HG03108 (cell line): ENCODE results near the gene CACNA1F.
A peak's percentile ranks its signal among the peaks of the same experiment; 100 is the strongest.

Source experiments
- ATAC-seq: cut with Tn5 transposase; IDR thresholded peaks from one replicate; pipeline ENCODE4 v1.9.1; 2021; ENCODE audit warnings: moderate library complexity; ENCODE audit not compliant: unreplicated experiment

The CACNA1F gene

DNA sequence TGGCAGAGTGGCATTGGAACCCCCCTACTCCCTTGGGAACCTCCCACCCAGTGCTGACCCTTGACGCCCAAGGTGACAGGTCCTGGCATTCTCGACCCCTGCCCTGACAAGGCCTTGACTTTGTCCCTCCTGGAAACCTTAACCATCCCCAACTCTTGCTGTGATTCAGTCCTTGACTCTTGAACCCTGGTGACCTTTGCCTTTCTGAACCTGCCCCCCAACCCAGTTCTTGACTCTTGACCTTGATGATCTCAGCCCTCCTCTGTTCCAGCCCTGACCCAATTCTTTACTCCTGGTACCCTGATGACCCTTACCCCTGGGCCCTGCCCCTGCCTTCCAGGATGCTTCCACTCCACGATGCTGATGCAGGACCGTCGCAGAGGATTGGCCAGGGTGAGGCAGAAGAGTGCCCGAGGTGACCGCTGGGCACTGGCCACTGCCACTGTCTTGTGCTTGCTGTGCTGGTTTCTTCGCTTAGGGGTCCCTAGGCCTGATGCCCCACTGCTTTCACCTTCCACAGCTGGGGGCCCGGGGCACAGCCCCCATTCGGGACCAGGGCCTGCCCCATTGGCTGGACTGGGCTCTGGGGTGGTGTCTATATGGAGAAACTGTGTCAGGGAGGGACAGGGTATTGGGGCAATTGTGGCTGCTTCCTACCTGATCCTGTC is 1.7 kb downstream of the CACNA1F start:
- no peak for ATAC-seq

DNA sequence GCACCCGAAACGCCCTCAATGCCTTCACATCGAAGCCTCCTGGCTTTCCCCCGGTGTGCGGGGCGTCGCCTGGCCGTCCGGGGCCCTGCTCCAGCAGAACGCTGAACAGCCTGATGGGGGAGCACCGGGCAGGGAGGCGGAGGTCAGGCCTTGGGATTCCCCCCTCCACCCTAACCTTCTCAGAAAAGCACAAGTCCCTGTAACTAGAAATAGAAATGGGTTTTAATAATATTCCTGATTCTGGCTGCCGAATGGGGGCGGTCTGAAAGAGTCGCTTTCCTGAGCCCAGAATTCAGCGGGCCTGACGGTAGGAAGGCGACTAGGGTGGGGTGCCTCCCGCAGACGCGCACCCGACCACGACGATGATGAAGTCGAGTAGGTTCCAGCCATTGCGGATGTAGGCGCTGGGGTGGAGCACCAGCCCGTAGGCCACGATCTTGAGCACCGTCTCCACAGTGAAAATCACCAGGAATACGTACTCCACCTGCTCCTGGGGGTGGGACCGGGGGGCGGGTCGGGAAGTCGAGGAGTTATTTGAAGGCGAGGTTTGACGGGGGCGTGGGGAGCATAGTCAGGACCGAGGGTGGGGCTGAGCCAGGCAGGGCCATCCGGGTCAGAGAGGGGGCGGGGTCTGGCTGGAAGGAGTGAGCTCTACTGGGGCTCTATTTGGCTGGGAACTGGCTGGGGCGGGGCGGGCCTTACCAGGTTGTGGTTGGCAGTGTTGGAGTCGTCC is 2.5 kb downstream of the CACNA1F start:
- peak; percentile 48 for ATAC-seq

DNA sequence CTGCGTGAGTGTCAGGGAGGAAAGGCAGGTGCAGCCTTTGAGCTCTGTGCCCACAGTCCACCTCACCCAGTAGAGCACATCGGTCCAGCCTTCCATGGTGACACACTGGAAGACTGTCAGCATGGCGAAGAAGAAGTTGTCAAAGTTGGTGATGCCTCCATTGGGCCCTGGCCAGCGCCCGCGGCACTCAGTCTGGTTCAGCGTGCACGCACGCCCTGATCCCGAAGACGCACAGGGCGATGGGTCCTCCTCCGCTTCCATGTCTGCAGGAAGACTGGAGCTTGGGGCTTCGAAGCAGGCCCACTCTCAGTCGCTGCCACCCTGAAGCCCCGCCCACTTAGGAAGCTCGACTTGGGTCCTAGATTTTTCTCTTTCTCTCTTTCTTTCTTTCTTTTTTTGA is 5.0 kb downstream of the CACNA1F start:
- no peak for ATAC-seq

DNA sequence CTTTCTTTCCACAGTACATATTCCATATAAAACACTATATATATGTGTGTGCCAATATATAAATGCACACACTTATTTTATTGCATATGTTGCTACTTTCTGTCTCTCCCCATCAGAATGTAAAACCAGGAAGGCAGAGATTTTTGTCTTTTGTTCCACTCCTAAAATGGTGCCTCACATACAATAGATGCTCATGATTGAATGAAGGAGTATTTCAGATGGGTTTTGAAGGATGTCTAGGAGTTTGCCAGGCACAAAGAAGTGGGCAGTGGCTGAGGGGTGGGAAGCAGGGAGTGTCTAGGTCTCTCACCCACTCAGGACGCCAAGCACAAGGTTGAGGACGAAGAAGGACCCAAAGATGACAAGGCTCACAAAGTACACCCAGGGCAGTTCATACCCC is 5.4 kb downstream of the CACNA1F start:
- ATAC-seq: no peak

DNA sequence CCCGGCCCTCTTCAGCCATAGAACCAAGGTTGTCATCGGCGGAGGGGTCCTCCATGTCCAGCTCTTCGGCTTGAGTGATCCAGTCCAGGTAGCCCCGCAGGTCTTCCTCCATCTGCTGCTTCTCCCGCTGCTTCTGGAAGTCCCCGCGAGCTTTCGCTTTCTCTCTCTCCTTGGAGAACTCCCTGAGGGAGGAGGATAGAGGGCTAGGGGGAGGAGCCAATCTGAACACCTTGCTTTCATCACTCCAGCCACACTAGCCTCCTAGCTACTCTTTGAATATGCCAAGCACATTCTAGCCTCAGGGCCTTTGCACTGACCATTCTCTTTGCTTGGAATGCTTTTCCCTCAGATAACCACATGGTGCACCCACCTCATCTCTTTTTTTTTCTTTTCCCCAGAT is 6.2 kb downstream of the CACNA1F start:
- no peak for ATAC-seq

DNA sequence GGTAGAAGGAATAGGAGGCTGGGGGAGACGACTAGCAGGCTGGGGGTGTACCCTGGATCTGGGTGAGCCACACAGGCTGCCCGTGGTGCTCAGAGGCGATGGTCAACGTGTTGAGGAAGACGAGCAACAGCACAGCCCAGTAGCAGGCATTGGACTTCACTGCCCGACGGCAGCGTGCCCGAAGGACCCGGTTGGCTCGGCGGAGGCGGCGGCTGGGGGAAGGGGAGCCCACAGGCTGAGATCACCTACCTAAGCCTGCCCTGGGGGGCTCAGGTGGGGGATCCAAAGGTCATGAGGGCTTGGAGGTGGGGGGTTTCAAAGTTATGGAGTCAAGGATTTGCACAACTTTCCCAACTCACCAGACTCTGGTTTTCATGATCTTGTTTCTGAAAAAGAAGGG is 7.3 kb downstream of the CACNA1F start:
- ATAC-seq: no peak

DNA sequence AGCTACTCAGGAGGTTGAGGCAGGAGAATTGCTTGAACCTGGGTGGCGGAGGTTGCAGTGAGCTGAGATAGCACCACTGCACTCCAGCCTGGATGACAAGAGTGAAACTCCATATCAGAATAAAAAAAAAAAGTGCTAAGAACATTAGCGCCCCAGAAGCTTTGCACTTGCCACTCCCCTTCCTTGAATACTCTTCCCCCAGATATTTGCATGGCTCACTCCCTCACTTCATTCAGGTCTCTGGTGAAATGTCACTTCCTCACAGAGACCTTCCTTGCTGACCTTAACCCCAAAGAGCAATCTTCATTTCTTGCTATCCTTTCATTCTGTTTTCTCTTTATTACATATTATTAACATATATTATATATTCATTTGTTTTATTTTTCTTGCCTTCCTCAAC is 11.3 kb downstream of the CACNA1F start:
- no peak for ATAC-seq

DNA sequence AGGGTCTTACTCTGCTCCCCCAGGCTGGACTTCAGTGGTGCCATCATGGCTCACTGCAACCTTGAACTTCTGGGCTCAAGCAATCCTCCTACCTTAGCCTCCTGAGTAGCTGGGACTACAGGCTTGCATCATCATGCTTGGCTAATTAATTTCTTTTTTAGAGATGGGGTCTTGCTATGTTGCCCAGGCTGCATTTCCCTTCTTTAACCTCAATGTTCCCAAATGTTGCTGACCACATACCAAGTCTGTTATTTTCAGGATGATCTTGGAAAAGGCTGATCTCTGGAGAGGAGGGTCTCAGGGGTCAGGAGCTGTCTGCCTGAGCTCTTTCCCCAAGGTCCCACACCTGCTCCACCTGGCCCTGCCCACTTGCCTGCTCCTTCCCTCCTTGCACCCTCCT is 13.0 kb downstream of the CACNA1F start:
- ATAC-seq: no peak

DNA sequence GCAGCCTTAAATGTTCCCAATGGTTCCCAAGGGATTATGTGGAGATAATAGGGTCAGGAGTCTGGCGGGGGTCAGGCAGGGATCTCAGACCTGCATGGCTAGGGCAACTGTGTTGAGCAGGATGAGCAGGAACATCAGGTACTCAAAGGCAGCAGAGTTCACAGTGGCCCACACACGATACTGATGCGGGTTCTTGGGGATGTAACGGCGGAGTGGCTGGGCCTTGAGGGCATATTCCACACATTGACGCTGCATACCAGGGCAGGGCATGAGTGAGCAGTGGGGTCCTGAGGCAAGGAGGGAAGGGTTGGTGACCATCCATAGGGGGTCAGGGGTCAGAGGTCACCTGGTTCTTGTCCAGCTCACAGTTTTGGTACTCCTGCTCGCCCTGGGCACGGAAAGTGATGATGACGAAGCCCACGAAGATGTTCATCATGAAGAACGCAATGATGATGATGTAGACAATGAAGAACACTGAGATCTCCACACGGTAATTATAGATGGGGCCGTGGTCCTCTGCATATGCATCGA is 18.1 kb downstream of the CACNA1F start:
- ATAC-seq: no peak

DNA sequence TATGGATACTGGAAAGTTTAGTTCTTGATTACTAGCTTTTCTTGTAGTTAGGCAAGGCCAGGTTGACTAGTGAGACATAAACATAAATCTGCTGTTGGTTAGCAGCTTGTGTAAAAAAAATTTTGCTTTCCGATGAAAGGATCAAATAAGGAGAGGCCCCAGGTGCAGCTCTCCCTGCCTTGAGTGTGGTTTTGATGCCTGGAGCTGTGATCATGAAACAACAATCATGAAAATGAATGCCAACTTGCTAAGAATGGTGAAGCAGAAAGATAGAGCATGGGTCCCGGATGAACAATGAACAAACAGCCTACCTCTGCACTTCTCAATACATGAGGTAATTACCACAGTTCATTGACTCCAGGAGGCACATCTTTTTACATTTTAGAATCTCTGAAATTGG is 18.7 kb downstream of the CACNA1F start:
- ATAC-seq: no peak

DNA sequence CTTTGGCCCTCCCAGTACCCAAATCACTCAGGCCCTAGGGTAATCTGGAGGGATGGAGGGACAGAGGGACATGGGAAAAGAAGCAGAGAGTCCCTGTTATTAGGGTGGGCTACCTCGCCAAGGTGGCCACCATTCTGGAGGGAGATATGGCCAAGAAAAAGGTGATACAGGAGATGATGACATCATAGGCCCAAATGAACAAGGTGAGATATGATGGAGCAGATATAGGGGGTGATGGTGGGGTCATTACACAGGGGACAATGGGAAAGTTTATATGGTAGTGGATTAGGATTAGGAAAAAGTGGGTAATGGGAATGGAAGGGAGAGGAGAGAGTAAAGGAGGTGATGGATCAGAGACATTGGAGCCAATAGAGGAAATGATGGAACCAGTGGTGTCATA is 20.3 kb downstream of the CACNA1F start:
- ATAC-seq: no peak

DNA sequence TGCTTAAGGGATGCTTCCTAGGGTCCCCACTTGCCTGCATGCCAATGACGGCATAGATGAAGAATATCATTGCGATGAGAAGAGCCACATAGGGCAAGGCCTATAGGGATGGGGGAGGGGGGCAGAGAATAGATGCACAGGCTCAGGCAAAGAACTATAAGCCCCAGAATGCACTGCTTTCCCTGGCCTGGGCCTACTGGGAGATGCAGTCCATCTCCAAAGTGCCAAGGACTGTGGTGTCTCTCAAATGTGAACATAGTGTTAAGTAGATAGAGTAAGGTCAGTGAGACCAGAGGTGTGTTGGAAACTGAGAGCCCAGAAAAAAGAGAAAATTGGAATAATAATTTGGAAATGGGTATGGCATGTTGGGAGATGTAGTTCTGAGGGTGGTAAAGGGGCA is 20.9 kb downstream of the CACNA1F start:
- ATAC-seq: no peak

DNA sequence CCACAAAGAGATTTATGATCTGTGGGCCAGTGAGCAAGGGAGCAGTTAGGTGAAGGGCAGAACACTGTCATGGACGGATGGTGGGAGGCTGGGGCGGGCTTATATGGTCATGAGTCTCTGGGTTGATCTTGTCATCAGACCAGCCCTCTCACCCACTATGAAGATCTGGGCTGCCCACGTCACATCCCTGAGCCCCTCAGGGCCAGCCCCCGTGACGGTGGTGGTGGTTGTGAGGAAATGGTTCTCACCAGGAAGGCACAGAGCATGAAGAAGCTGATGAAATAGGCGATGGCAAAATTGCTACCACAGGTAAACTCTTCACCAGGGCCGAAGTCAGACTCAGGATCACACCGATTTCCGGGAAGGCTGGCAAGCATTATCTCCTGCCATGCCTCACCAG is 22.1 kb downstream of the CACNA1F start:
- ATAC-seq: no peak

DNA sequence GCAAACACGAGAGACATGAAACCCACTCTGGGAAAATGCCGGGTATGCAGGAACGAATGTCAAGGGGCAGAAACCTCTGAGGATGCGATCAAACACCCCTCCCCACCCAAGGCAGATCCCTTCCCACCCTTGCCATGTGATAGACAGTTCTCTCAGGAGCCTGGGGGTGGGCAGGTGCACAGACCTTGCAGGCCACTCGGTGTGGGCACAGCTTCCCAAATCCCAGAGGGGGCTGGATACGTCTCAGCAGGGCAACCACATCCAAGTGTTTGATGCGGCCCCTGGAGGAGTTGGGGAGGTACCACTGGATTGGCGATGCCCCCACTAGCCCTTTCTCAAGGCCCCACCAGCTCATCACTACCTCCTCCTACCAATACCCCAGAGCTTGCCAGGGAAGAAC is 22.7 kb downstream of the CACNA1F start:
- no peak for ATAC-seq

DNA sequence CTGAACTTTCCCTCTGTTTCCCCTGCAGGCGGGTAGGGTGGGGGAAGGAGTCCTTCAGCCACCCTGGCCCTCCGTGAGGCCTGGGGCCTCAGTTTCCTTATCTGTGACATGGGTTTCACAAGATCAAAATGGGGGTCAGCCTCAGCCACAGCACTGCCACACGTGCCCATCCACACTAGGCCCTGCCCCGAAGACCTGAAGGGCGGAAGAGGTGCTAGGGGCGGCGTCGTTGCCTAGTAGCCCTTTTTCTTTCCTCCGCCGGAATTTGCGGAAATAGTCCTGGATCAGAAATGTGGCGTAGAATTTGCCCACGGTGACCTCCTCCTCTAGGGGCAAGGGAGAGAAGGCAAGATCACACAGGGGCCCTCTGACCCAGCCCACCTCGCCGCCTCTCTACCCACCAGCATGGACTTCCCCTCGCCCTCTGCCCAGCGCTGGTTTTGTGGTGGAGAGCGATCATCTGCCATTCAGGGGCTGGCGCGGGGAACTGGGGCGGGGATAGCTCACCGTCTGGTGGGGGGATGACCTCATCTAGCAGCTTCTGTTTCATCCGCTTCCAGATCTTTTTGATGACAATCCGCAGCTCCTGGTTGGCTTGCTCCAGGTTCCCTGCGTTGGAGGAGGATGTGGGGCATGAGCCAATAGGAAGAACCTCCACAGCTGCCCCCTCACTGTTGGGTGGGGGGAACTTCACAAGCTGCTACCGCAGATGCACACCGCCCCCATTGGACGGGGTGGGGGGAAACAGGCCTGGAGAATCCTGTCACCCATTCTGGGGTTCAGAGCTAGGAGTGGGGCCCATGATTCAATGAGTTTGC is 23.5 kb downstream of the CACNA1F start:
- ATAC-seq: no peak

DNA sequence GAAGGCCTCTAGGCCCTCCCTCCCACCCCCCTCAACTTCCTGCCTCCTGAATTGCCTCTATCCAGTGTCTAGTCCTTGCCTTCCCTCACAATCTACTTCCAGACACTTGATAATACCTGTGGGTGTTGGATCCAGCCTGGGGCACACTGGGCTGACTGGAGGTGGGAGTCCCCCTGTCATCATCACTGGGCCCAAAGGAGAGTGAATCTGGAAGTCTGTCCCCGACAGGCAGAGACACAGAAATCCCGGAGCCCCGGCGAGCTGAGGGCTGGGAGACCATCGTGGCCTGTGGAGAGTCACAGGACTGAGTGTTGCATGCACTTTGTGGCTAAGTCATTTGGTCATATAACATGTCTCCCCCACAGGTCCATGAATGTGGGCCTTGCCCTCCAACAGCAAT is 24.7 kb downstream of the CACNA1F start:
- no peak for ATAC-seq

DNA sequence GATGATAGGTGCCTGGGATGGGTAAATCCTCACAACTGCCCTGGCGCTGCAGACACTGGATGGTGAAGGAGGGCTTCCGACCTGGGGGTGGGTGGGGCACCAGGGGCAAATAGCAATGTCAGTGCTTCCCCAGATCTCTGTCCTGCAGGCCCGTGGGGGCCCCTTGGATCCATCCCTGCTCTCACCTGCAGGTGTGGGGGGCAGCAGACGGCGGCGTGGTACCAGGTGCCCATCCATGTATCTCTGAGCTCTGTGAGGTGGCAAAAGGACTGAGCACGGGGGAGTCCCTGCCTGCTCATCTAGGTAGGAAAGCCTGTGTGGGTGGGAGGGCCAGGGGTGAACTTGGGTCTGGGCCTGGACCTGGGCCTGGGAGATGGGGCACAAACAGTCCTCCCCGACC is 26.6 kb downstream of the CACNA1F start:
- no peak for ATAC-seq

DNA sequence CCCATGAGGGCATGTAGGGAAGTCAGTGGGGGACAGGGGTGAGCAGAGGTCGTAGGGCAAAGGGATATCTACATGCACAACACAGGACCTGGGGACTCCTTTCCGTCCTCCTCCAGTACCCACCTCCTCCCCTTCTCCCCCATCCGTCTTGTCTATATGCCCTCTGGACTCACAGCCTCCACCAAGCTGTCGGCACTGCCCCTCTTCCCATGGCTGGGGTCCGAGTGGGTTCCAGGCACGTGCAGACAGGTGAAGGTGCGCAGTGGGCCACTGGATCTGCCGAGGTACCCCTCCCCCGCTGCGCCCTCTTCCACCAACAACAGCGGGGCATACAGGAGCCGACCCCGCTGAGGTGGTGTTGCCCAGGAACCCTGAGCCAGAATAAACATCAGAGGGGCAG is 27.7 kb downstream of the CACNA1F start:
- ATAC-seq: no peak

DNA sequence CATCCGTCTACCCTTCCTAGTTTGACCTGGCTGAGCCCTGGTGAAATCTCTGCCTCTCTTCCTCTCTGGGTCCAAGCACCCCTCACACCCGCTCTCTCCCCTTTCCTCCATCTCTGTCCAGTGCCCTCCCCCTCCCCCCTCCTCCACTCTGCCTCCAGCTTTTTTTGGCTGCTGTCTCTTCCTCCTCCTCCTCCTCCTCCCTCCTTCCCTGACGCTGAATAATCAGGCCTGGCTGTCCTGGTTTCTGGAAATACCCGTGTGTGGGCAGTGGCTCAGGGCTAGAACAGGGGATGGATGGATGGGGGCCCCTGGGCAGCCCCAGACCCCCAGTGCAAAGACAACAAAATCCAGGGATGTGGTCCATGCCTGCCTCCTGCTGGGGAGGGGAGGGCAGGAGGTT is 28.4 kb downstream of the CACNA1F start:
- no peak for ATAC-seq

DNA sequence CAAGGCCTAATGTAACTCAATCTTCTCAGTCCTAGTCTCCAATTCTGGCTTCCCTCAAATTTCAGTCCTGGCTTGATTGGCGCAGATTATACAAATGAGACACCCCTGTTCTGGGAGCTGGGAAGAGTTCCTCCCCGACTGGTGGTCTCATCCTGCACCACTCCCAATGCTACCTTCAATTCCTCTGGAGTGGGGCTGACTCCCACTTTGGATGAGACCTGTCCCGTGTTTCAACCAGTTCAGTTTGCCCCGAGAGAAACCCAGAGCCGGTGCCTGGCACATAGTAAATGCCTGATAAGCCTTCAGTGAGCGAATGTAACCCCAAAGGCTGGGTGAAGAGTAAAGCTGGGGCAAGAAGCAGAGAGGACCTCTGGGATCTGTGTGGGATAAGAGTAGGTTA is 29.1 kb downstream of the CACNA1F start:
- no peak for ATAC-seq

DNA sequence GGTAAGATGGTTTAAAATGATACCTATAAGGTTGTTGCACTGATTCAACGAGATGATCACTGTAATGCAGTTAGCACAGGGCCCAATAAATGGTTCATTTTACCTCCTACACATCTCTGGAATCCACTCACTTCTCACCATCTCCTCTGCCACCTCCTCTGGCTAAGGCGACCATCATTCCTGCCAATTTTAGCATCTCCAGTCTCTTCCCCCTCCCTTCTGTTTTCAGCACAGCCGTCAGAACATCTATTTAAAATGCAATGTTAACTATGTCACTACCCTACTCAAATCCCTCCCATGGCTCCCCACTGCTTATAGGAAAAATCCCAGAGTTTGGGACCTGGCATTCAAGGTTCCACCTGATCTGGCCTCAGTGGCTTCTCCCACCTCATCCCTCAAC is 29.6 kb downstream of the CACNA1F start:
- ATAC-seq: no peak

DNA sequence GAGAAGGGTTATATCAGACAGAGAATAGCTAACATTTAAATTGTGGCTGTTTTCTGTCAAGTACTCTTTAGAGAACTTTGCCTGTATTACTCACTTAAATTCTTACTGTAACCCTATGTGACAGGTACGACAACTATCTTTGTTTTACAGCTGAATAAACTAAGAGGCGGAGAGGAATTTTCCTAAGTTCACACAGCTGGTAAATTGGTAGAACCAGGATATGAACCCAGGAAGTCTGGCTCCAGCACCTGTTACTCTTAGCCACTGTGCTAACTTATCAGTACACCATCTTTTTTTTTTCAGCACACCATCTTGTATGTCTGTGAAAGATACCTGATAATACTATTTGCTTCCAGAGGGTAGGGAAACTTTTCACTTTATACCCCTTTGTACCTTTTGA is 31.1 kb downstream of the CACNA1F start:
- ATAC-seq: no peak
